Fibroblast of upper back skin (primary cell): Measurements from ENCODE around the gene GAGE13.
"Not testable (repeated sequence)": the region's sequence is repeated elsewhere in the genome, so short reads cannot be mapped to it uniquely, and the experiment has no call there.

ENCODE experiments used
- DNase-seq: peaks from one replicate; pipeline ENCODE4 v3.0.0-alpha.2; 2013

GAGE13 gene

GRCh38 chrX:49341449-49341848, 10.1 kb downstream of the GAGE13 start:
- DNase-seq = not testable (repeated sequence)

DNA sequence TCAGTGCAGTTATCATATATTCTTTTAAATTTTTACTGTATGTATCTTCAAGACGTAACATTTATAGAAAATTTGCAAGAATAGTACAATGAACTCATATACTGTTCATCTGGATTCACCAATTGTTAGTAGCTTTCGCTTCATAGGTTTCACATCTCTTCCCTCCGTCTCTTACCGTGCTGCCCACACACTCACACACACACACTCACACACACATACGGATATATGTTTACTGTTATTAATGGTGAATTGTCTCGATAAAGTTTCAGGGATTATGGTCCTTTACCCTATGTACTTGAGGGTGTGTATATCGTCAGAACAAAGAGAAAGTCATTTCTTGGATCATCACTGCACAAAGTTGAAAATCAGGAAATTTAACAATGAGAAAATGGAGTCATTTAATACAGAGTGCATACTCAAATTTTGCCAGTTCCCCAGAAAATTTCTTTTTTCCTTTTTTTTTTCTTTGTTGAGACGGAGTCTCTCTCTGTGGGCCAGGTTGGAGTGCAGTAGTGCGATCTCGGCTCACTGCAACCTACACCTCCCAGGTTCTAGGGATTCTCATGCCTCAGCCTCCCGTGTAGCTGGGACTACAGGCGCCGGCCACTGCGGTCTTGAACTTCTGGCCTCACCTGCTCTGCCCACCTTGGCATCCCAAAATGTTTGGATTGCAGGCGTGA, 13.3 kb downstream of the GAGE13 start:
- not testable (repeated sequence) for DNase-seq

DNA sequence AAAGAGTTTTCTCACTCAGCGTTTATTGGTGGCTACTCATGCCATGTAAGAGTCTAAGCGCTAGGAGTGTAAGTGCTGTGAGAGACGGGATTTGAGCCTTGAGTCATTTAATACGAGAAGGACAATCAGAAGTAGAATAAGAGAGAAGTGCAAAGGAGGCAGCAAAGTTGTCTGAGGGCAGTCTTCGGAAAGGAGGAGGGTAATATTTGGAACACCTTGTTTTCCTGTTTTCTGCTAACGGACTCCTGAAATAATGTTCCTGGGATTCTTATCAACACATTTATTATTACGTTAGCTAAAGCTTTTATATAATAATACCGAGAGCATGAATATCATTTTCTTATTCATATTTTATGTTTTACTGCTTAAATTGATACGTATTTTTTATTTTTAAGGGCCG, 14.0 kb downstream of the GAGE13 start:
- DNase-seq = not testable (repeated sequence)

DNA sequence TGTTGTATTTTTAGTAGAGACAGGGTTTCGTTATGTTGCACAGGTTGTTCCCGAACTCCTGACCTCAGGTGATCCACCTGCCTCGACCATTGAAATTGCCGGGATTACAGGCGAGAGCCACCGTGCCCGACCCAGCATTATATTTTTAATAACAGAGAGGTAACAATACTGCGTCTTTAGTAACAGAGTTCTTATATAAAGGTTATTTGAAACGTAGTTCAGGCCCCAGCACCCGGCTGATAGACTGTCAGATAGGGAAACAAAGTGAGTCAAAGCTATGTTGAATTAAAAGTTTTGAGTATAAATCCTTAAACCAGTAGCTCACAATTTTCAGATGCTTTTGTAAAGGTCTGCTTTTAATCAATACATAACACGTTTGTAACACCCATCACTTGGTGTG, 14.8 kb downstream of the GAGE13 start:
- not testable (repeated sequence) for DNase-seq
